Testis (tissue), 2 donors: ENCODE results near the gene INTS13.

Experiments used
- POLR2A ChIP-seq: fragments of 450-650 bp; IDR thresholded peaks from one replicate; pipeline ENCODE4 v1.6.1; 2017; ENCODE audit warnings: antibody characterized with exemption, mild to moderate bottlenecking, moderate library complexity
- TF ChIP-seq, protein P1 (sequence below), 3 experiments: fragments of 450-650 bp in 2 of 3; fragments of 200-600 bp in 1 of 3; sonication (generic) in 1 of 3; IDR thresholded peaks; one replicate each; pipeline ENCODE4 v1.5.1; 2016 to 2019; ENCODE audit warnings: antibody characterized with exemption in 3 of 3, mild to moderate bottlenecking in 2 of 3, moderate library complexity in 1 of 3

DNA sequence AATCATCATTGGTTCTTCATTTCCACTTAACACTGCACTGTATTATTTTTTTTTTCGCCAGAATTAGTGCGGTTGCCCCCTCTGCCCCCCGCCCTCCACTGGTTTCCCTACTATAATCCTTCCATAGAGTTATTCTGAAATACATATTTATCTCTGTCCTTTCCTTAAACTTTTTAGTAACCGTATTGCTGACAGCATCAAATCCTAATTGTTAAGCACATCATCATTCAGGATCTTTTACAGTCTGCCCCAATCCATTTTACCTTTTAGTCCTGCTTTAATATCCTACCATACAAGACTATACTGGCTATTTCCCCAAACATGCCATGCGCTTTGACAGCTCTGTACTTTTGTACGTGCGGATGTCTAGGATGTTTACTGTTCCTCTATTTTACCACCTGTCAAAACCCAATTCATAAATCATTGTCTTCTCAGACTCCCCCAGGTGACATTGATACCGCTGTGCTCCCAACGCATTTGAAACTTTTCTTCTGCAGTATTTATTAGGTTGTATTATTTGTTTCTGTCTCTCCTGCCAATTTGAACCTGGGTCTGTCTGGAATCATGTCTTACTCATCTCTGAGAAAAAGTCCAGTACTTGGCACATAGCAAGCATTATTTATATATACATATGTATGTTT lies 1.5 kb upstream of the INTS13 start:
- TF ChIP-seq, protein P1, sequence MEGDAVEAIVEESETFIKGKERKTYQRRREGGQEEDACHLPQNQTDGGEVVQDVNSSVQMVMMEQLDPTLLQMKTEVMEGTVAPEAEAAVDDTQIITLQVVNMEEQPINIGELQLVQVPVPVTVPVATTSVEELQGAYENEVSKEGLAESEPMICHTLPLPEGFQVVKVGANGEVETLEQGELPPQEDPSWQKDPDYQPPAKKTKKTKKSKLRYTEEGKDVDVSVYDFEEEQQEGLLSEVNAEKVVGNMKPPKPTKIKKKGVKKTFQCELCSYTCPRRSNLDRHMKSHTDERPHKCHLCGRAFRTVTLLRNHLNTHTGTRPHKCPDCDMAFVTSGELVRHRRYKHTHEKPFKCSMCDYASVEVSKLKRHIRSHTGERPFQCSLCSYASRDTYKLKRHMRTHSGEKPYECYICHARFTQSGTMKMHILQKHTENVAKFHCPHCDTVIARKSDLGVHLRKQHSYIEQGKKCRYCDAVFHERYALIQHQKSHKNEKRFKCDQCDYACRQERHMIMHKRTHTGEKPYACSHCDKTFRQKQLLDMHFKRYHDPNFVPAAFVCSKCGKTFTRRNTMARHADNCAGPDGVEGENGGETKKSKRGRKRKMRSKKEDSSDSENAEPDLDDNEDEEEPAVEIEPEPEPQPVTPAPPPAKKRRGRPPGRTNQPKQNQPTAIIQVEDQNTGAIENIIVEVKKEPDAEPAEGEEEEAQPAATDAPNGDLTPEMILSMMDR (IDR thresholded peaks at IDR 0.05): no peak
- no peak for TF ChIP-seq POLR2A
